ENCODE measurements around the gene EME1. TPM values are rescaled to one million over a fixed set of nuclear protein-coding genes. Genes with fewer than 3 reads are reported as not detected.
A peak's percentile ranks its signal among the peaks of the same experiment; 100 is the strongest.

The EME1 gene
- total RNA-seq, 1 donor from 2014 or later: 2.4 TPM

DNA sequence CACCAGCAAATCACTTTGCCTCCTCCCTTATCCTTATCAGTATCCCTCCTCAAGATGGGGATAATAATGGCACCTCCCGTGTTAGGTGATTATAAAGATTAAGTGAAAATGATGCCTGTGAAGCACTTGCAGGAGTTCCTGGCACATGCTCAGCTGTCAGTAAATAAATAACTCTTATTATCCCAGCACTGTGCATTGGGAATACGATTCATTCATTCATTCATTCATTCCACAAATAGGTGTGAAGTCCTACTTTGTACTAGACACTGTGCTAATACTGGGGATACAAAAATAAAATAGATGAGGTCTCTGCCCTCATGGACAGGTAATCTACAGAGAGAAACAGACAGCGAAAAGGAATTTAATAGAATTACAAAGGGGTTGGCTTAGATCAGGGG is 25.1 kb upstream of the EME1 start:
- no peak for ATAC-seq

DNA sequence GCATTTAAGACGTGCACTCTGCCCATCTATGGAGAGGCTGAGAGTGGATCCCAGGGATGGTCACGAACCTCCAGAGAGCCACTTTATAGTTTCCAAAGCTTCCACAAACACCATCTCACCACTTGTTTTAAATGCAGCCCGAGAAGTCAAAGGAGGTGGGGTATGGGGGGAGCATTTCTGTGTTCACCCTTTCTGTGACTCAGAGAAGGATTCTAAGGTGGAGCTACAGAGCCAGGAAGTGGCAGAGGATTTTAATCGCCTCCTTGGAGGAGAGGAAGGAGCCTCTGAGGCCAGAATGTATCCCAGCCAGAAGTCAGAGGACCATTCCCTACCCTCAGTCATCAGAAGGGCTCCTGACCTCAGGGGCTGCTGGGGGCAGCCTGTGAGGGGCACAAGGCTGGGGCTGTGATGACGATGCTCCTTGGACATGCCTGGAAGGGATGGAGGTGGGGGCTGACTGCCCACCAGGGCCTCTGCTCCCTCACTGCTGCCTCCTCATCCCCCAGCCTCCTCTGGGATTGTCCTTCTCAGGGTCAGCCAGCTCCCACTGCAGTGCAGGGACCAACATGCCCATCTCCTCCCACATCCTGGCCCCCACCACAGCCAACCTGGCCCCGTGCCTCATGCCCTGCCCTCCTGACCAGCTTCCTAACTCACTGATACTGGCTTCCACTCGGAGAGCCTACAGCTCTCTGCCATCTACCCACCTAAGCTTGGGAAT is 24.3 kb upstream of the EME1 start:
- no peak for ATAC-seq

DNA sequence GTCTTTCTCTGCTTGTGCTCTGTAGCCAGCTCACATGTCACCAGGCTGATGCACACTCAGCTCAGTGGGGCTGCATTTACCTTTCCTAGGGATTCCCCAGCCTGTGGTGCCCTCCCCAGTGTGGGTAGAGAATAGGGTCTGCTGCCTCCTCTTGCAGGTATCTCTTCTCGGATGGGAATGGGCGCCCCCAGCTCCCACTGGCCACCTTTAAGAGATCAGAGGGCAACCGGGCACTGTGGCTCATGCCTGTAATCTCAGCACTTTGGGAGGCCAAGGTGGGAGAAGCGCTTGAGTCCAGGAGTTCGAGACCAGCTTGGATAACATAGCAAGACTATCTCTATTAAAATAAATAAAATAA is 23.8 kb upstream of the EME1 start:
- ATAC-seq: no peak

DNA sequence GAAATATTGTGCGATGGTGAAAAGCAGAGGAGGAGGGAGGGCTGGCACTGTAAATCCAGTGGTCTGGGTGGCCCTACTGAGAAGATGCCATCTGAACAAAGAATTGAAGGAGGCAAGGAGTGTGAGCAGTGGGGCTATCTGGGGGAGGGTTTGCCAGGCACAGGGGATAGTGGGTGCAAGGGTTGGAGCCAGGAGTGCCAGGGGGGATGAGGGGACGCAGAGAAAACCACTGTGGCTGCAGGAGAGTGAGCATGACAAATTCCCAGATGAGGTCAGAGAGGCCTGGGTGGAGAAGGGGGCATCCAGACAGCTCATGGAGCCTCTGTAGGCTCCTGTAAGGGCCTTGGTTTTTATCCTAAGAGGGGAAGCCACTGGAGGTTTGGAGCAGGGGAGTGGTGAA is 22.3 kb upstream of the EME1 start:
- ATAC-seq: no peak

DNA sequence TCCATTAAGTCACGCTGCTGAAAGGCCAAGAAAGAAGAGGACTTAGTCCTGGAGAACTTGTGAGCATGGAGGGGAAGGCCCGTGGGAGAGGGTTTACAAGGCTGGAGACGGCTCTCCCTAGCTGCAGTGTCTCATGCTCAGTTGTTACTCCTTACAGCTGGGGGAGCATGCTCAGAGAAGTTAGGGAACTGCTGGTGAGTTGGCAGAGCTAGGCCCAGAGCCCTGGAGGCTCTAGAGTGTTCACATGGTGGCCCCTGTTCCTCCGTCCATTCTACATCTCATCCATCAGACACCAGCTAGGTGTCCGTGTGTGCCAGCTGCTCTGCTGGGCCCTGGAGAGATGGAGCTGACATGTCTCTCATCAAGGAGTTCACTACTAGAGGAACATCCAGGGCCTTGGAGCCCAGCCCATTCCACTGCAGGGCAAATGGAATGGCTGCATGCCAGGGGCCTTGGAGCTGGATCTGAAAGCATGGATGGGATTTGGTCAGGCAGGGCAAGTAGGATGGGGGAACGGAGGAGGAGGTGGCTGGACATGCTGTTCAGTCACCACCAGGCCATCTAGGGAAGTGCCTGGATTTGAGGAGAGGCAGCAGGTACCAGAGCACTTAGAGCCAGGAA is 20.8 kb upstream of the EME1 start:
- no peak for ATAC-seq

DNA sequence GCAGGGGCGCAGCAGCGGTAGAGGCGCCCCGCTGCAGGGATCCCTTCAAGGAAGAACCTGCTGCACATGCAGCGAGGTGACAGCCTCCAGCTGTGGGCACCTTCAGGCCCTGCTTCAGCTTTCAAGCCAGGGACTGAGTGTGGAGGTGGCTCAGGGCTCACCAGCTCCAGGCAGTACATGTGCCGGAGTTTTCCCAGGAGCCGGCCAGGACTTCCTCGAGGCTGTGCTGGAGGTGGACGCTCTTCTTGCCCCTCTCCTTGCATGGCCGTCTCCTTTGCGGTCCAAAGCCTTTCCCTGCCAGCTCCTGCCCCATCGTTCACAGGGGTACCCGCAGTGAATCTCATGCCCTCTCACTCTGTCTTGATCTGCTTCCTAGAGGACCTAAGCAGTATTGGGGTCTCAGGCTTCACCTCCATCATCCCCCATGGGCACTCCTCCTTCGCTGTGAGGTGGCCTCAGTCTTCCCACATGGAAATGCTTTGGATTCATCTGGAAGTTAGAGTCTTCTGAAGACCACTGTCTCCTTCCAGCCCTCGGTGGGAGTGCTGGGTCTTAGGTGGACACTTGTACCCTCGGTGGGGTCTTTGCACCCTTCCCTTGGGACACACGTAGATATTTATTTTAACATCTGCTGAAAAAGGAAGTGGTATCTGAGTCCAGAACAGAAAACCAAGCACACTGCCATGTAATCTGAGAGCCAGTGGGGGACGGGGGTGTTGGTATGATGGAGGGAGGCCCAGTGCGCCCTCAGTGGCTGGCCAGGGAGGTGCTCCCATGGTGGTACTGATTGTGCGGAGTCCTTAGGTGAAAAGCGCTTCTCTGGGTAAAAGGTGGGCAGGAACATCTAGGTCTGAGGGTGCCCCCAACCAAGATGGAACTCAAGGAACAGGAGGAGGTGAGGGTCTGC is 20.1 kb upstream of the EME1 start:
- no peak for ATAC-seq

DNA sequence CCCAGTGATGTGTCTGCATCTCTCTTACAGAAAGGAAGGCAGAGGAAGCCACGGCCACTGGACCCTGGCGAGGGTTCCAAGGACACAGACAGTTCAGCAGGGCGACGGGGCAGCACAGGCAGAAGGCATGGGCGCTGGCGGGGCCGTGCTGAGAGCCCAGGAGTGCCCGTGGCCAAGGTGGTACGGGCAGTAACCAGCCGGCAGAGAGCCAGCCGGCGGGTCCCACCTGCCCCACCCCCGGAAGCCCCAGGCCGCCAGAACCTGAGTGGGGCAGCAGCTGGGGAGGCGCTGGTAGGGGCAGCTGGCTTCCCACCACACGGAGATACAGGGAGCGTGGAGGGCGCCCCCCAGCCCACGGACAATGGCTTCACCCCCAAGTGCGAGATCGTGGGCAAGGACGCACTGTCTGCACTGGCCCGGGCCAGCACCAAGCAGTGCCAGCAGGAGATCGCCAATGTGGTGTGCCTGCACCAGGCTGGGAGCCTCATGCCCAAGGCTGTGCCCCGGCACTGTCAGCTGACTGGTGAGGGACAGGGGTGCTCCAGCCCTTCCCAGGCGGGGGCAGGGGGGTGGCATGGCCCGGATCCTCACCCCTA is 19.3 kb upstream of the EME1 start:
- ATAC-seq: no peak

DNA sequence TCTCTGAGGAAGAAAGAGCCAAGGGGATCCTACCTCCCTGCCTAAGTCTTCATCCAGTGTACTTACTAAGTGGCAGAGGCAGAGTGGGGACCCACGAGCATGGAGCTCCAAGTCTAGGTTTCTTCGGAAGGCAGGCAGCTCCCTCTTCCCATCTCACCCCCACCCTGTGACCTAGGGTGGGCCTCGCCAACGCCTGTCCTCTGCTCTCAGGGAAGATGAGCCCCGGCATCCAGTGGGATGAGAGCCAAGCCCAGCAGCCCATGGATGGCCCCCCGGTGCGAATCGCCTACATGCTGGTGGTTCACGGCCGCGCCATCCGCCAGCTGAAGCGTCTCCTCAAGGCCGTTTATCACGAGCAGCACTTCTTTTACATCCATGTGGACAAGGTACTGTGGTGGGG is 18.8 kb upstream of the EME1 start:
- no peak for ATAC-seq

DNA sequence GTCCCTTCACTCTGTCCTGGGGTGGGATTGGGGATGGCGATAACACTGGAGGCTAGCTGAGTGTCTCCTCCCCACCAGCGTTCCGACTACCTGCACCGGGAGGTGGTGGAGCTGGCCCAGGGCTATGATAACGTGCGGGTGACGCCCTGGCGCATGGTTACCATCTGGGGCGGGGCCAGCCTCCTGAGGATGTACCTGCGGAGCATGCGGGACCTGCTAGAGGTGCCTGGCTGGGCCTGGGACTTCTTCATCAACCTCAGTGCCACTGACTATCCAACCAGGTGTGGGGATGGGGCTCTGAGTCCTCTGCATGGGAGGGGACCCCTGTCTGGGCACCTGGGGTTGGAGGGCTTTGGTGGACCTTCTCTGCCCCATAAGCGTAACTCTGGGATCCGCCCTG is 18.3 kb upstream of the EME1 start:
- ATAC-seq: no peak

DNA sequence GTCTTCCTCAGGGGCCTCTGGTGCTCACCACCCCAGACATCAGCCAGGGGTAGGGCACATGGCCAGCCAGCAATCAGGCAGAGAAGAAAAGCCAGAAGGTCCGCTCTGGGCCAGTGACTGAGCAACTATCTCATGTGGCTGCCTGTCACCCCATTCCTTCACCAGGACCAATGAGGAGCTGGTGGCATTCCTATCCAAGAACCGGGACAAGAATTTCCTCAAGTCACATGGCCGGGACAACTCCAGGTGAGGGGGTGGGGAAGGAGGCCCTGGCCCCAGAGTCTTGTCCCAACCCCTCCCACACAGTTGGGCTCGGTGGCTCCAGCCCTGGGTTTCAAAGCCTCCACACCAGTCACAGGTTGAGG is 17.7 kb upstream of the EME1 start:
- no peak for ATAC-seq

DNA sequence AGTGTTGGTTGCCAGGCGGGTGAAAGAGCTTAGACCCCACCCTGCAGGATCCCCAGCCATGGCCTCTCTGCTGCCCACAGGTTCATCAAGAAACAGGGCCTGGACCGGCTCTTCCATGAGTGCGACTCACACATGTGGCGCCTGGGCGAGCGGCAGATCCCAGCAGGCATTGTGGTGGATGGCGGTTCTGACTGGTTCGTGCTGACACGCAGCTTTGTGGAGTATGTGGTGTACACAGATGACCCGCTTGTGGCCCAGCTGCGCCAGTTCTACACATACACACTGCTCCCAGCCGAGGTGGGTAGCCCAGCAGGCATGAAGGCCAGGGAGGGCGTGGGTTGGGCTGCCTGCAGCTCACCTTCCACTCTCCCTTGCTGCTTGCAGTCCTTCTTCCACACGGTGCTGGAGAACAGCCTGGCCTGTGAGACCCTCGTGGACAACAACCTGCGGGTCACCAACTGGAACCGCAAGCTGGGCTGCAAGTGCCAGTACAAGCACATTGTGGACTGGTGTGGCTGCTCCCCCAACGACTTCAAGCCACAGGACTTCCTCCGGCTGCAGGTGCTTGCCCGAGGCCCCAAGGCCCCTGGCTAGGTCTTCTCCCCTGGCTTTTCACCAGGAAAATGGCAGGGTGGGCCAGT is 17.2 kb upstream of the EME1 start:
- ATAC-seq: peak; percentile 52

DNA sequence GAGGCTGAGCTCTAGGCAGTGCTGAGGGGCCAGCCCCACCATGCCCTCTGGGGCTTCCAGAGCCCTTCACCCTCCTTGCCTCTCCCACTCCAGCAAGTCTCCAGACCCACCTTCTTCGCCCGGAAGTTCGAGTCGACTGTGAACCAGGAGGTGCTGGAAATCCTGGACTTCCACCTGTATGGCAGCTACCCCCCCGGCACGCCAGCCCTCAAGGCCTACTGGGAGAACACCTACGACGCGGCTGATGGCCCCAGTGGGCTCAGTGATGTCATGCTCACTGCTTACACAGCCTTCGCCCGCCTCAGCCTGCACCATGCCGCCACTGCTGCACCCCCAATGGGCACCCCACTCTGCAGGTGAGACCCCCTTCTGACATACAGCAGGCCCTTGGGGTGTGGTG is 16.6 kb upstream of the EME1 start:
- no peak for ATAC-seq

DNA sequence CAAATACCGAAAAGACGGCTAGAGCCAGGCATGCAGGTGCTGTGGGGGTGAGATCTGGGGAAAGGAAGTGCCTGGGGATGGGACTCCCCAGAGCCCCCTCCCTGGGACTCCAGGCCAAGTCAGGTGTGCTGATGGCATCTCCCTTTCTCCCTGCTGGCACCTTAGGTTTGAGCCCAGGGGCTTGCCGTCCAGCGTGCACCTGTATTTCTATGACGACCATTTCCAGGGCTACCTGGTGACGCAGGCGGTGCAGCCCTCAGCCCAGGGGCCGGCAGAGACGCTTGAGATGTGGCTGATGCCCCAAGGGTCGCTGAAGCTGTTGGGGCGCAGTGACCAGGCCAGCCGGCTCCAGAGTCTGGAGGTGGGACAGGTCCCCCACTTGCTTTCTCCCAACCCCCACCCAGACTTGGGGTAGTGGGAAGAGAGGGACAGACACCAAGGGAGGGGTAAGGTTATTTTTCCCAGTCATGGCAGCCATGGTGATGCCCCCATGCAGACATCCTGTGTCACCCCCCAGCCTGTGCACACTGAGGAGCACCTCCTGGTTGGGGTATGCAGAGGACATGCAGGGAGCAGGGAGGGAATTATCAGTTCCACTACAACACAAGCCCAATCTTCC is 16.0 kb upstream of the EME1 start:
- ATAC-seq: no peak

DNA sequence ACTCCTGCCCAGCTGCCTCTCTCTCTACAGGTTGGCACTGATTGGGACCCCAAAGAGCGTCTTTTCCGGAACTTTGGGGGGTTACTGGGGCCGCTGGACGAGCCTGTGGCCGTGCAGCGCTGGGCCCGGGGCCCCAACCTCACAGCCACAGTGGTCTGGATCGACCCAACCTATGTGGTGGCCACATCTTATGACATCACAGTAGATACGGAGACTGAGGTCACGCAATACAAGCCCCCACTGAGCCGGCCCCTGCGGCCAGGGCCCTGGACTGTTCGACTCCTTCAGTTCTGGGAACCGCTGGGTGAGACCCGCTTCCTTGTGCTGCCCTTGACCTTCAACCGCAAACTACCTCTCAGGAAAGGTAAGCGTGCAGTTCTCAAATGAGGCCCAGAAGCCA is 14.9 kb upstream of the EME1 start:
- no peak for ATAC-seq

DNA sequence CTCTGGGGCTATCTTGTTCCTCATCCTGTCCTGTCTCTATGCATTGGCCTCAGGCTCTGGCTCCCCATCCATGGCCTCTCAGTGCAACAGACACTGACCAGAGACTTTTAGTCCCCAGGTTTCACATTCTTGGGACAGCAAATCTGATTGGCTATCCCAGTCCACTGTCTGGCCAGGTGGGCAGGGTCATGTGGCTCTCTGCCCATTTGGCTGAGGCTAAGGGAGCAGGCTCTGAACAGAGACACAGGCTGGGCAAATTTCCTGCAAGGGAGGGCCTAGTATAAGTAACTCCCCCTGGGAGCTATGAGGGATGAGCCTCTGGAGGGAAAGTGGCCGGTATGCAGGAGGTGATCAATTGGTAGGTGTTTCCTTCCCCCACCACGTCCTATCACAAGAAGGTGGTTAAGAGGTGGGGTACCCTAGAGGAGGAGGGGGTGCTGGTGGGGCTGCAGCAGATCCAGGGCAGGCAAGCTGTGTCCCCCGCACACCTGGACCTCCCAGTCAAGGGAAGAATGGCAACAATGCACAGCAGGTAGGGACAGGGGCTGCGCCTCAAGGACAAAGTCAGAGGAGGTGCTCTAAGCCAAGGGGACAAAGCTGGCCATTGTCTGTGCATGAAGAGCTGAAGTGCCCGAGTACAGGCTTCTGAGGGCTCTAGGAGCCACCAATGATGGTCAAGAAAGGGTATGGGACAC is 13.9 kb upstream of the EME1 start:
- no peak for ATAC-seq

DNA sequence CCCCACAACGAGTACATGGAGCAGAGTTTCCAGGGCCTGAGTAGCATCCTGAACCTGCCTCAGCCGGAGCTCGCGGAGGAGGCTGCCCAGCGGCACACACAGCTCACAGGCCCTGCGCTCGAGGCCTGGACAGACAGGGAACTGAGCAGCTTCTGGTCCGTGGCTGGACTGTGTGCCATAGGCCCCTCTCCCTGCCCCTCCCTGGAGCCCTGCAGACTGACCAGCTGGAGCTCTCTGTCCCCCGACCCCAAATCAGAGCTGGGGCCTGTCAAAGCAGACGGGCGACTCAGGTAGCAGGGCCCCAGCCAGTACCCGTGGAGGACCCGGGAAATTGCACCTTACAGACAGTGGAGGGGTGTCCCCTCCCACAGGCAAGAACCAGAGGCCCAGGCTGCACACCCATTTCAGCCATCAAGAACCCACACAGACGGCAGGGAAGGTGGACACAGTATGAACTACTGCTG is 13.0 kb upstream of the EME1 start:
- ATAC-seq: no peak

DNA sequence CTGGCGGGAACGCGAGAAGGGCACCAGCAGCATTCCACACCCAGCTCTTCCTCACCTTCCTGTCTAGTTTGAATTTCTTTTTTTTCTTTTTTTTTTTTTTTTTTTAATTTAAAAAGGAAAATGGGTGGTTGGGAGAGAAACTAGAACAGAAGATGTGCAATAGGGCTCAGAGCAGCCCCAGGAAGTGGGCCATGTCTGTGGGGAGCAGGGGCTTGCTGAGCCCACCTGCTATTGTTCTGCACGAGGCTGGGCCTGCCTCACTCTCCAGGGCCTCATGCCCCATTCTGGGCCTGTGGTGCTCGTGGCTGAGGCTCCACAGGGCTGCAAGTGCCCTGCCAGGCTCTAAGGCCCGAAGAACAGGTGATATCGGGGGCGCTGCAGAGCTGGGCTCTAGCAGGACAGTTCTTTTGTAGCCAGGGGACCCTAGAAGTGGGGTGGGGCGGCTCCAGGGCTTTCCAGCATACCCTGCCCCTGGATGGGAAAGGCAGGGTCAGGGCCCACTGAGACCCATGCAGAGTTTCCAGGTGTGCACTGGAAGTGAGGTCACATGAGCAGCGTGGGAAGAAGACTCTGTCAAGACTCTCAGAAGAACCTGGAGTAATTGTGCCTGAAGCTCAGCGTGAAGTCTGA is 12.4 kb upstream of the EME1 start:
- ATAC-seq: no peak

DNA sequence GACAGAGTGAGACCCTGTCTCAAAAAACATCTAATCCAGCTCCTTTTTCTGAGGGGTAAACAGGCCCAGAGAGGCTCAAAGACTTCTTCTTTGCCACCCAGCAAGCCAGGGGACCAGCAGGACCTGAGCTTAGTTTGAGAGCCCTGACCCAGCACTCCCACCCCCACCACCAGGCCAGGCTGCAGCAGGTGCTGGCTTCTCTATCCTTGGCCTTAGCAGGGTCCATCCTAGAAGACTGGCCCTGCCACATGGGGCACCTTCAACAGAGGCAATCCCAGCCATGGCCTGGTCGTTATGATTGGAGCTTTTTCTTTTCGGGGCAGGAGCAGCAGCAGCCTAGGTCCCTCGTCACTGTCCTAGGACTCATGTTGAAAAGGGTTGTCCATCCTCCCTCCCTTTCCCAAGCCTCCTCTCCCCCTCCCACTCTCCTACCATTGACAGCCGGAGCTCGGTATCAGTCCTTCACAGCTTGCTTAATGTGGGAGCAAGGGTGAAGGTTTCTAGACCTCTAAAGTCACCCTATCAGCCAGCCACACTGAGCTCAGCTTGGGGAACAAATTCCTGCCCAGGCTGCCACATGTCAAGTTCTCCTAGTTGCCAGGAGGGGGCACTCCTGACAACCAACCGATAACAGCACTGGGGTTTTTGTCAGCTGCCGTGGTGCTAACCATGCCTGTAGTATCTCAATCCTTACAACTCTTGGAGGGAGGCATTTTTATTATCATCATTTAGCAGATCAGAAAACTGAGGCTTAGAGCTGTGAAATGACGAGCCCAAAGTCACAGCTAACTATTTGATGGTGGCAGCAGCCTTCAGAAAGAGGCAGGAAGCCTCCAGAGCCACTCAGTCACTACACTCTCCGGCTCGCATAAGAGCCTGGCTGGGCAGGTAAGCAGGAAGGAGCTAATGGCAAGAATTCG is 11.2 kb upstream of the EME1 start:
- peak; percentile 56 for ATAC-seq

DNA sequence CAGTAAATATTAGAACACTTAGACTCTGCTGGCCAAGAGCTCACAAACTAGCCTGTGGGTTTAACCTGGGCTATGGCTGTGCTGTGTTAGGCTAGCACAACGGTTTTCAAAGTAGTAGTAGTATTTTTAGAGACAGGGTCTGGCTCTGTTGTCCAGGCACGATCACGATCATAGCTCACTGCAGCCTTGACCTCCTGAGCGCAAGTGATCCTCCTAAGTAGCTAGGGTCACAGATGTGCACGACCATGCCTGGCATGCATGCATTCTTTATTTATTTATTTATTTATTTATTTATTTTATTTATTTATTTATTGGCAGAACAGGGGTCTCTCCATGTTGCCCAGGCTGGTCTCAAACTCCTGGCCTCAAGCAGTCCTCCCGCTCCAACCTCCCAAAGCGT is 10.4 kb upstream of the EME1 start:
- ATAC-seq: no peak
